GM12878 (cell line): Measurements from ENCODE around the gene CCL23. TPM values are rescaled to one million over a fixed set of nuclear protein-coding genes. Genes with fewer than 3 reads are reported as not detected.

Experiments used
- ATAC-seq: fragments of 200-7000 bp; cut with Tn5 transposase; 3 replicates; pipeline ENCODE4 v1.9.1; 2020; ENCODE audit warnings: mild to moderate bottlenecking, moderate library complexity
- BruUV-seq: library from RNA; stranded (reverse); fragments of 400-500 nt; replicated peaks from 2 replicates; lab custom pipeline; 2021; lab: Mats Ljungman, UMichigan
- CTCF ChIA-PET: fragments of 300-600 bp; sonication (Branson Sonifier 250); formaldehyde crosslinking; extraction: SDS; loops from one replicate; lab custom pipeline; 2021; ENCODE audit warnings: inconsistent platforms; lab: Yijun Ruan, JAX
- POLR2A ChIA-PET: fragments of 350-600 bp; formaldehyde crosslinking; extraction: SDS; loops from one replicate; lab custom pipeline; 2021; ENCODE audit warnings: inconsistent platforms; lab: Charles Lee
- RAD21 ChIA-PET: fragments of 300-600 bp; sonication (Branson Sonifier 250); formaldehyde crosslinking; loops from one replicate; lab custom pipeline; 2023; ENCODE audit warnings: antibody characterized with exemption; ENCODE audit not compliant: unreplicated experiment; lab: Charles Lee
- SMC1A ChIA-PET: fragments of 300-600 bp; sonication (Branson Sonifier 250); formaldehyde crosslinking; loops from one replicate; lab custom pipeline; 2023; ENCODE audit not compliant: unreplicated experiment, uncharacterized antibody; lab: Charles Lee
- DNase-seq: peaks from one replicate; pipeline ENCODE4 v3.0.0-alpha.2; 2011; ENCODE audit warnings: low read depth, low spot score
- FAIRE-seq: peaks from 3 replicates; lab custom pipeline; 2011; peaks lifted over from hg19 to GRCh38; lab: Jason Lieb, UNC
- H2AFZ ChIP-seq: 2 replicates; pipeline ENCODE4 v1.6.0; 2011; ENCODE audit warnings: low read depth, low read length, control low read depth; ENCODE audit not compliant: control insufficient read depth
- H3K27ac ChIP-seq: 2 replicates; pipeline ENCODE4 v1.5.1; 2011; ENCODE audit warnings: control low read depth; ENCODE audit not compliant: control insufficient read depth, insufficient read depth
- H3K27me3 ChIP-seq, 2 experiments: replicated peaks in 1 of 2; 2 replicates each; pipeline versions ENCODE4 v1.6.0 to v1.6.1; 2011; ENCODE audit warnings: low read length in 1 of 2; ENCODE audit not compliant: control insufficient read depth in 2 of 2, insufficient read depth in 2 of 2
- H3K36me3 ChIP-seq, 2 experiments: 2 replicates each; pipeline ENCODE4 v1.5.1; 2011; ENCODE audit warnings: low read length in 1 of 2; ENCODE audit not compliant: control insufficient read depth in 2 of 2, insufficient read depth in 2 of 2
- H3K4me1 ChIP-seq: 2 replicates; pipeline ENCODE4 v1.6.1; 2011; ENCODE audit warnings: mild to moderate bottlenecking, low read length, moderate library complexity, mixed read lengths; ENCODE audit not compliant: control insufficient read depth, insufficient read depth
- H3K4me2 ChIP-seq: 2 replicates; pipeline ENCODE4 v1.6.0; 2011; ENCODE audit warnings: control low read depth; ENCODE audit not compliant: control insufficient read depth, insufficient read depth
- H3K4me3 ChIP-seq: fragments of 200-600 bp; sonication (generic); 2 replicates; pipeline ENCODE4 v1.5.1; 2016
- H3K79me2 ChIP-seq: 2 replicates; pipeline ENCODE4 v1.6.0; 2011; ENCODE audit warnings: low read length; ENCODE audit not compliant: control insufficient read depth, insufficient read depth
- H3K9ac ChIP-seq: 2 replicates; pipeline ENCODE4 v1.8.0; 2011; ENCODE audit warnings: low read length, control low read depth, mixed read lengths; ENCODE audit not compliant: control insufficient read depth, insufficient read depth
- H3K9me3 ChIP-seq: replicated peaks from 3 replicates; pipeline ENCODE4 v1.5.1; 2011; ENCODE audit warnings: mild to moderate bottlenecking, low read length; ENCODE audit not compliant: control insufficient read depth, insufficient read depth
- H4K20me1 ChIP-seq: 2 replicates; pipeline ENCODE4 v1.6.0; 2011; ENCODE audit not compliant: control insufficient read depth, insufficient read depth
- ATF2 ChIP-seq: IDR thresholded peaks from 2 replicates; pipeline ENCODE4 v1.6.1; 2012; ENCODE audit warnings: low read length, inconsistent platforms
- ATF3 ChIP-seq: IDR thresholded peaks from 2 replicates; pipeline ENCODE4 v1.6.1; 2011; ENCODE audit warnings: low read depth, mild to moderate bottlenecking, low read length, moderate library complexity, borderline replicate concordance; ENCODE audit errors: extremely low read depth
- CTCF ChIP-seq, 3 experiments: IDR thresholded peaks in 2 of 3; conservative IDR thresholded peaks in 1 of 3; 2 replicates each; pipeline ENCODE4 v1.5.1; 2011; ENCODE audit warnings: low read depth in 3 of 3, low read length in 3 of 3, mild to moderate bottlenecking in 3 of 3, control low read depth in 2 of 3, moderate library complexity in 2 of 3, inconsistent platforms in 1 of 3, mixed read lengths in 1 of 3; ENCODE audit not compliant: control insufficient read depth in 2 of 3, insufficient read depth in 1 of 3; ENCODE audit errors: extremely low read depth in 1 of 3
- MLLT1 ChIP-seq: fragments of 450-650 bp; IDR thresholded peaks from 2 replicates; pipeline ENCODE4 v1.6.1; 2016; ENCODE audit warnings: mild to moderate bottlenecking
- MYB ChIP-seq: fragments of 150-350 bp; IDR thresholded peaks from 2 replicates; pipeline ENCODE4 v1.6.1; 2014; ENCODE audit warnings: mild to moderate bottlenecking, low read depth, low read length, borderline replicate concordance
- NFIC ChIP-seq: IDR thresholded peaks from 2 replicates; pipeline ENCODE4 v1.6.1; 2012; ENCODE audit warnings: low read depth, mild to moderate bottlenecking, inconsistent platforms, low read length, moderate library complexity
- SMC3 ChIP-seq: IDR thresholded peaks from 2 replicates; pipeline ENCODE4 v1.6.1; 2011; ENCODE audit warnings: low read length, improper control_type of control experiment, borderline replicate concordance
- WGBS: methylation state at CpG from one replicate; pipeline ENCODE4 v1.1.6; 2016; ENCODE audit warnings: low lambda C conversion rate; ENCODE audit not compliant: insufficient replicate concordance, insufficient coverage; ENCODE audit errors: missing lambda C conversion rate; 5-methylcytosine and 5-hydroxymethylcytosine counted together
- in situ Hi-C: fragments of 300-500 bp; cut with MboI; formaldehyde crosslinking; loops from 9 replicates; pipeline ENCODE4 v1.14.3; 2018; ENCODE audit warnings: mixed read lengths
- intact Hi-C: fragments of 100-400 bp; cut with micrococcal nuclease; formaldehyde crosslinking; loops from one replicate; pipeline ENCODE4 v1.14.2; 2022; ENCODE audit not compliant: unreplicated experiment
- polyA plus RNA-seq, 11 experiments: library from polyadenylated mRNA; depleted of rRNA in 4 of 11; unstranded in 6 of 11; stranded (reverse) in 5 of 11; fragments of >200 nt; fragmentation: Nextera tagmentation in 4 of 11; fragmentation: Illumina TruSeq in 1 of 11; extraction: Ambion mirVana in 4 of 11; extraction: Trizol in 1 of 11; gene quantifications; 1 replicate in 1 of 11; 2 replicates in 10 of 11; pipeline versions ENCODE4 v1.2.1 to v1.2.3, GENCODE V29; 2011 to 2016; ENCODE audit warnings: inconsistent platforms in 2 of 11, missing spikeins in 2 of 11, low read depth in 1 of 11
- total RNA-seq, 4 experiments: library from RNA; depleted of rRNA in 3 of 4; stranded (reverse); fragments of >200 nt in 3 of 4; fragmentation: Illumina TruSeq in 1 of 4; extraction: Trizol in 1 of 4; gene quantifications; 2 replicates each; pipeline versions ENCODE4 v1.2.1 to v1.2.3, GENCODE V29; 2013 to 2021

The CCL23 gene
- total and polyA plus RNA-seq, 10 of the 15 experiments (the other 5 are each of a cell fraction or from before 2014, with no cell fraction given), result 0.15 to 0.62 (median 0.41) TPM; not detected in 6

- no peak for TF ChIP-seq ATF3
- TF ChIP-seq MYB, result no peak
- no peak for TF ChIP-seq NFIC
- peak; percentile 4 to 51 (median 47); a peak in 4 of 6 replicates for TF ChIP-seq CTCF (IDR thresholded peaks at IDR 0.05 in 2 of 3, conservative IDR thresholded peaks at IDR 0.05 in 1 of 3; ENCODE audit: control insufficient read depth in 2 of 3, extremely low read depth in 1 of 3, insufficient read depth in 1 of 3, low read depth in 3 of 3, low read length in 3 of 3)
- TF ChIP-seq MLLT1, result no peak
- TF ChIP-seq SMC3, result peak; percentile 15; the same call in 1 of the 2 replicates
- TF ChIP-seq ATF2, result no peak
- TF ChIP-seq, all 136 proteins: peak for 2
- Histone ChIP-seq H4K20me1 (no peaks in the 10 kb centered on the region), H3K36me3 (no peaks in the 10 kb centered on the region), H3K4me3 (no peak overlapping the region; the same call in 1 of the 2 replicates), H3K9me3 (peaks cover 4% of the 10 kb centered on the region; the same call in 2 of the 3 replicates), H3K27ac (no peak overlapping the region), H3K9ac (no peak overlapping the region), H2AFZ (no peak overlapping the region; the same call in none of the 2 replicates), H3K79me2 (no peaks in the 10 kb centered on the region), H3K4me1 (no peaks in the 10 kb centered on the region), H3K4me2 (peak overlapping the region; percentile 62), H3K27me3 (no peaks in the 10 kb centered on the region)
- RAD21 ChIA-PET, result interaction anchor here (0.6 to 1.3 kb wide), 4 partner anchors 9 to 64 kb away, joined by 3 to 5 read pairs (median 4); no protein-coding TSS in a partner anchor
- POLR2A ChIA-PET, result interaction anchor here (0.8 kb wide), 1 partner anchor 34 kb away, joined by 3 read pairs; no protein-coding TSS in a partner anchor
- WGBS, result 44% methylated on average over 13 of the region's 14 CpGs
- in situ Hi-C loops (no loop called here), intact Hi-C loops (loop anchor here (1.0 kb wide), 1 partner anchor 33 kb away; no protein-coding TSS in a partner anchor)
- SMC1A ChIA-PET, result interaction anchor here (1.3 kb wide), 3 partner anchors 33 to 140 kb away, joined by 6 to 7 read pairs (median 6); no protein-coding TSS in a partner anchor
- FAIRE-seq, result no peak
- CTCF ChIA-PET, result interaction anchor here (0.5 to 4.2 kb wide), 10 partner anchors 14 to 141 kb away, joined by 3 to 22 read pairs (median 4); no protein-coding TSS in a partner anchor
- ATAC-seq, result peak; percentile 77
- DNase-seq, result no peak
- BruUV-seq, result no TSS peak
These were observed 8.6 kb downstream of the CCL23 start for GRCh38 chr17:36008998-36009665.
